Colonic mucosa (tissue), 4 donors: Measurements from ENCODE around the gene KRT6C. TPM values are rescaled to one million over a fixed set of nuclear protein-coding genes. Genes with fewer than 3 reads are reported as not detected.
"Not testable (repeated sequence)": the region's sequence is repeated elsewhere in the genome, so short reads cannot be mapped to it uniquely, and the experiment has no call there.

ENCODE experiments used
- DNase-seq: peaks from one replicate; pipeline ENCODE4 v3.0.0-alpha.2; 2020
- H3K27ac ChIP-seq: fragments of 200-600 bp; one replicate; pipeline ENCODE4 v1.8.0; 2021
- H3K27me3 ChIP-seq: fragments of 200-600 bp; one replicate; pipeline ENCODE4 v1.8.0; 2021
- H3K36me3 ChIP-seq: fragments of 200-600 bp; one replicate; pipeline ENCODE4 v1.8.0; 2021
- H3K4me1 ChIP-seq: fragments of 200-600 bp; one replicate; pipeline ENCODE4 v1.8.0; 2021; ENCODE audit warnings: mild to moderate bottlenecking
- H3K4me3 ChIP-seq: fragments of 200-600 bp; one replicate; pipeline ENCODE4 v1.8.0; 2021
- H3K9ac ChIP-seq, 2 donors: one replicate each; pipeline ENCODE4 v1.7.0; 2013; ENCODE audit warnings: control low read depth in 2 of 2, low read depth in 2 of 2, low read length in 2 of 2
- H3K9me3 ChIP-seq: fragments of 200-600 bp; one replicate; pipeline ENCODE4 v1.8.0; 2021
- CTCF ChIP-seq: fragments of 200-600 bp; IDR thresholded peaks from one replicate; pipeline ENCODE4 v1.8.0; 2022; ENCODE audit warnings: antibody characterized with exemption, mild to moderate bottlenecking
- intact Hi-C: fragments of 100-400 bp; cut with DNase I; formaldehyde crosslinking; loops from one replicate; pipeline ENCODE4 v1.14.1; 2022
- total RNA-seq, 2 donors: library from RNA; stranded (reverse); fragmentation: NEBNext Ultra II Directional in 1 of 2; extraction: Animal tissue kit (Norgen Biotek cat#: 25700) in 1 of 2; gene quantifications; one replicate each; pipeline ENCODE4 v1.2.1, GENCODE V29; 2021
- donor health status: healthy.
- donor health status: DM: no; HTN: no; CAD: no.
- donor health status: DM: no; HTN: no; CAD: no.

The KRT6C gene
- total RNA-seq, 2 donors from 2014 or later, result not detected

GRCh38 chr12:52502877-52503276 is 29.3 kb upstream of the KRT6C start:
- no peak for TF ChIP-seq CTCF
- no peaks in the 10 kb centered on the region for H3K9me3 ChIP-seq
- no peaks in the 10 kb centered on the region for H3K4me1 ChIP-seq
- no peaks in the 10 kb centered on the region for H3K36me3 ChIP-seq
- H3K27ac ChIP-seq, result no peak overlapping the region
- DNase-seq, result no peak
- H3K4me3 ChIP-seq, result no peak overlapping the region
- intact Hi-C loops, result no loop called here
- H3K27me3 ChIP-seq, result no peaks in the 10 kb centered on the region
- no peak overlapping the region for H3K9ac ChIP-seq

- no peaks in the 10 kb centered on the region for H3K4me1 ChIP-seq
- no peaks in the 10 kb centered on the region for H3K36me3 ChIP-seq
- H3K9me3 ChIP-seq, result no peaks in the 10 kb centered on the region
- no peak for DNase-seq
- no peak overlapping the region for H3K4me3 ChIP-seq
- TF ChIP-seq CTCF, result no peak
- intact Hi-C loops, result no loop called here
- H3K9ac ChIP-seq, result no peak overlapping the region
- no peak overlapping the region for H3K27ac ChIP-seq
- H3K27me3 ChIP-seq, result no peaks in the 10 kb centered on the region
Measured at GRCh38 chr12:52501490-52501889, 27.9 kb upstream of the KRT6C start.

GRCh38 chr12:52500574-52500973 is 27.0 kb upstream of the KRT6C start:
- H3K27ac ChIP-seq, intact Hi-C loops, H3K27me3 ChIP-seq, H3K9me3 ChIP-seq, H3K36me3 ChIP-seq, H3K4me3 ChIP-seq, H3K4me1 ChIP-seq, H3K9ac ChIP-seq, DNase-seq: not testable (repeated sequence)

GRCh38 chr12:52499806-52500560 is 26.4 kb upstream of the KRT6C start:
- no peak for DNase-seq

GRCh38 chr12:52498946-52499345 is 25.3 kb upstream of the KRT6C start:
- no peak overlapping the region for H3K4me3 ChIP-seq
- intact Hi-C loops, result no loop called here
- no peaks in the 10 kb centered on the region for H3K27me3 ChIP-seq
- TF ChIP-seq CTCF, result no peak
- H3K9me3 ChIP-seq, result no peaks in the 10 kb centered on the region
- H3K4me1 ChIP-seq, result no peaks in the 10 kb centered on the region
- H3K9ac ChIP-seq, result no peak overlapping the region
- no peaks in the 10 kb centered on the region for H3K36me3 ChIP-seq
- no peak for DNase-seq
- H3K27ac ChIP-seq, result no peak overlapping the region

More at GRCh38 chr12:52499806-52500560, 26.4 kb upstream of the KRT6C start:
- Histone ChIP-seq H3K9ac (no peak overlapping the region), H3K27me3 (no peaks in the 10 kb centered on the region), H3K36me3 (no peaks in the 10 kb centered on the region), H3K27ac (no peak overlapping the region), H3K4me3 (no peak overlapping the region), H3K9me3 (no peaks in the 10 kb centered on the region), H3K4me1 (no peaks in the 10 kb centered on the region)
- no peak for TF ChIP-seq CTCF
- intact Hi-C loops, result no loop called here

GRCh38 chr12:52497975-52498374 is 24.4 kb upstream of the KRT6C start:
- Histone ChIP-seq H3K9me3 (no peaks in the 10 kb centered on the region), H3K9ac (no peak overlapping the region), H3K27ac (no peak overlapping the region), H3K4me3 (no peak overlapping the region), H3K36me3 (no peaks in the 10 kb centered on the region), H3K4me1 (no peaks in the 10 kb centered on the region), H3K27me3 (no peaks in the 10 kb centered on the region)
- intact Hi-C loops, result no loop called here
- no peak for DNase-seq
- no peak for TF ChIP-seq CTCF
